Measurements from ENCODE around the gene C12orf60.

The C12orf60 gene

DNA sequence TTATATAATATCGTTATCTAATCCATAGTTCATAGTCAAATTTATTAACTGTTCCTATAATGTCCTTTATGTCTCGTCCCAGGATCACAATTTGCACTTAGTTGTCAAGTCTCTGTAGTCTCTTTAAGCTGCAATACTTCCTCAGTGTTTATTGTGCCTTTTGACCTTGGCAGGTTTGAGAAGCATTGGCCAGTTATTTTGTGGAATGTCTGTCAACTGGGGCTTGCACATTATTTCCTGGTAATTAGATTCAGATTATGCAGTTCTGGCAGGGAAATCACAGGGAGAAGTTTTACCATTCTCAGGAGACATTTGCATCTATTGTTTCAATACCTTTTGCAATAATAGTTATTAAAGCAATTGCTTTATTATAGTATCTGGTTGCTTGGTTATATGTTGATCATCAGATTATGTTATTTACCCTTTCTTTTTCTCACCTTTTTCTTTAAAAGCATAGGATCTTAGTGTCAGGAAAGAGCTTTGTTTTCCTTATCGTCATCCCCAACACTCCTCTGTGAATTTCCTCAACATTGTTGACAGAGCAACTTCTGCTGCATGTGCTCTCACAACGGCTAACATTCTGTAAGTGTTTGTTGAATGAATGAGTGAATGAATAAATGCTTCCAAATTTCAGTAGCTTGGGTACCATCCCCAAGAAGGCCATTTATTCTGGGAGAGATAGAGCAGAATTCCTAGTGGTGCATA, 43.6 kb downstream of the C12orf60 start:
- TF ChIP-seq TCF12 (IDR thresholded peaks at IDR 0.05; ENCODE audit: low read depth) (no peak), EP300 (IDR thresholded peaks at IDR 0.05; ENCODE audit: borderline replicate concordance) (no peak), TAF1 (IDR thresholded peaks at IDR 0.05; ENCODE audit: low read depth) (no peak), TEAD4 (IDR thresholded peaks at IDR 0.05) (no peak), FOXM1 (IDR thresholded peaks at IDR 0.05; ENCODE audit: borderline replicate concordance, low read depth) (no peak), ZBTB7A (IDR thresholded peaks at IDR 0.05; ENCODE audit: low read depth) (no peak), CEBPB (IDR thresholded peaks at IDR 0.05) (no peak), EGR1 (IDR thresholded peaks at IDR 0.05) (no peak), YY1 (IDR thresholded peaks at IDR 0.05; ENCODE audit: low read depth) (no peak), NFIC (IDR thresholded peaks at IDR 0.05) (no peak), CREB1 (IDR thresholded peaks at IDR 0.05; ENCODE audit: low read depth) (no peak), RAD21 (IDR thresholded peaks at IDR 0.05; ENCODE audit: low read depth) (no peak)
- TF ChIP-seq, protein P1, sequence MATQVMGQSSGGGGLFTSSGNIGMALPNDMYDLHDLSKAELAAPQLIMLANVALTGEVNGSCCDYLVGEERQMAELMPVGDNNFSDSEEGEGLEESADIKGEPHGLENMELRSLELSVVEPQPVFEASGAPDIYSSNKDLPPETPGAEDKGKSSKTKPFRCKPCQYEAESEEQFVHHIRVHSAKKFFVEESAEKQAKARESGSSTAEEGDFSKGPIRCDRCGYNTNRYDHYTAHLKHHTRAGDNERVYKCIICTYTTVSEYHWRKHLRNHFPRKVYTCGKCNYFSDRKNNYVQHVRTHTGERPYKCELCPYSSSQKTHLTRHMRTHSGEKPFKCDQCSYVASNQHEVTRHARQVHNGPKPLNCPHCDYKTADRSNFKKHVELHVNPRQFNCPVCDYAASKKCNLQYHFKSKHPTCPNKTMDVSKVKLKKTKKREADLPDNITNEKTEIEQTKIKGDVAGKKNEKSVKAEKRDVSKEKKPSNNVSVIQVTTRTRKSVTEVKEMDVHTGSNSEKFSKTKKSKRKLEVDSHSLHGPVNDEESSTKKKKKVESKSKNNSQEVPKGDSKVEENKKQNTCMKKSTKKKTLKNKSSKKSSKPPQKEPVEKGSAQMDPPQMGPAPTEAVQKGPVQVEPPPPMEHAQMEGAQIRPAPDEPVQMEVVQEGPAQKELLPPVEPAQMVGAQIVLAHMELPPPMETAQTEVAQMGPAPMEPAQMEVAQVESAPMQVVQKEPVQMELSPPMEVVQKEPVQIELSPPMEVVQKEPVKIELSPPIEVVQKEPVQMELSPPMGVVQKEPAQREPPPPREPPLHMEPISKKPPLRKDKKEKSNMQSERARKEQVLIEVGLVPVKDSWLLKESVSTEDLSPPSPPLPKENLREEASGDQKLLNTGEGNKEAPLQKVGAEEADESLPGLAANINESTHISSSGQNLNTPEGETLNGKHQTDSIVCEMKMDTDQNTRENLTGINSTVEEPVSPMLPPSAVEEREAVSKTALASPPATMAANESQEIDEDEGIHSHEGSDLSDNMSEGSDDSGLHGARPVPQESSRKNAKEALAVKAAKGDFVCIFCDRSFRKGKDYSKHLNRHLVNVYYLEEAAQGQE (IDR thresholded peaks at IDR 0.05; ENCODE audit: low read depth), result no peak
- TF ChIP-seq, protein P2, sequence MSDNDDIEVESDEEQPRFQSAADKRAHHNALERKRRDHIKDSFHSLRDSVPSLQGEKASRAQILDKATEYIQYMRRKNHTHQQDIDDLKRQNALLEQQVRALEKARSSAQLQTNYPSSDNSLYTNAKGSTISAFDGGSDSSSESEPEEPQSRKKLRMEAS (IDR thresholded peaks at IDR 0.05), result no peak
- TF ChIP-seq, protein P3, sequence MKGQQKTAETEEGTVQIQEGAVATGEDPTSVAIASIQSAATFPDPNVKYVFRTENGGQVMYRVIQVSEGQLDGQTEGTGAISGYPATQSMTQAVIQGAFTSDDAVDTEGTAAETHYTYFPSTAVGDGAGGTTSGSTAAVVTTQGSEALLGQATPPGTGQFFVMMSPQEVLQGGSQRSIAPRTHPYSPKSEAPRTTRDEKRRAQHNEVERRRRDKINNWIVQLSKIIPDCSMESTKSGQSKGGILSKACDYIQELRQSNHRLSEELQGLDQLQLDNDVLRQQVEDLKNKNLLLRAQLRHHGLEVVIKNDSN (IDR thresholded peaks at IDR 0.05), result no peak

DNA sequence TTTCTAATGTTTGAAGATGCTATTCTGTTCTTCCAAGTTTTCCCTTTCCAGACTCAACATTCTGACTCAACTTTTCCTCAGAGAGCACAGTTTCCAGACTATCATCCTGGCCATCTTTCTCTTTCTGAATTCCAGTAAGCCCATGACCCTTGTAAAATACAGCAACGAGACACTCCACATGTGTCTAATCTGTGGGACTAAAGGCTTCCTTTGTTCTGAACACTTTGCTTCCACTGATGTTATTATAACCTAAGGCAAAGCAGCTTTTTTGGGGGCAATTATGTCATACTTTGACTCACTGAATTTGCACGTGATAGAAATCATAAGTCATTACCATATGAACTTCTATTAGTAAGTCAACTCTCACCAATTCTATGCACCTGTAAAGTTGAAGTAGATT, 46.2 kb downstream of the C12orf60 start:
- TF ChIP-seq YY1 (IDR thresholded peaks at IDR 0.05; ENCODE audit: low read depth) (no peak), EP300 (IDR thresholded peaks at IDR 0.05; ENCODE audit: borderline replicate concordance) (no peak), CREB1 (IDR thresholded peaks at IDR 0.05; ENCODE audit: low read depth) (no peak), CEBPB (IDR thresholded peaks at IDR 0.05) (no peak), ZBTB7A (IDR thresholded peaks at IDR 0.05; ENCODE audit: low read depth) (no peak), FOXM1 (IDR thresholded peaks at IDR 0.05; ENCODE audit: borderline replicate concordance, low read depth) (no peak), TEAD4 (IDR thresholded peaks at IDR 0.05) (no peak), TCF12 (IDR thresholded peaks at IDR 0.05; ENCODE audit: low read depth) (no peak), TAF1 (IDR thresholded peaks at IDR 0.05; ENCODE audit: low read depth) (no peak)
- TF ChIP-seq, protein P2 (IDR thresholded peaks at IDR 0.05), result no peak

DNA sequence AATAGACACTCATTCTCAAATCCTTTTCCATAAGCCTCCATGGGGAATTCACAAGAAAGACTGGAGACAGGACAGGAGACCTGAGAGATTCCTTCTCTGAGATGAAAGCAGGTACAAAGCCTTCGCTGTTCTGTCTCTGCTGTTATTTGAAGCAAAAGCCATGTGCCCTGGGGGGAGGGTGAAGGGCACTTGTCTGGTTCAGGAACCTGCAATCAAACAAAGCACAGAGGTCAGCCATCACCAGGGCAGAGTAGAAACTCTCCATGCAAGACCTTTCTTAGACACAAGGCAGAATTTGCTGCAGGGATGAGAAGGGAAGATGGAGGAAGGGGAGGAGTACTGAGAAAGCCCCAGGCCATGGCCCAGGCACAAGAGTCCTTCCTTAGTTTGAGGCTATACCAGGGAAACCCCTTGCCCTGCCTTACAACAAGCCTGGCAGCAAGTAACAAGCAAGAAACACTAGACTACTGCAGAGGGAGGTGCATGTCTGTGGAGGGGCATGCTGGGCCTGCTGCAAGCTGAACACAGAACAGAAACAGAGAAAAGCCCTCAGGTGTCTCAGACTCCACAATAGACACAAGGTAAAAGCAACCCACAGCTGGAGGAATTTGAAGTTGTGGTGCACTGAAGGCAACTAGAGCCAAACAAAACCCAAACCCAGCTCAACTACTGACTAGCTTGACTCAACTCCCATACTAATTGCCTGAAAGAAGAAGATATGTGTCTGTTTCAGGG, 47.6 kb downstream of the C12orf60 start:
- TF ChIP-seq TCF12 (IDR thresholded peaks at IDR 0.05; ENCODE audit: low read depth), result no peak
- no peak for TF ChIP-seq TAF1 (IDR thresholded peaks at IDR 0.05; ENCODE audit: low read depth)

DNA sequence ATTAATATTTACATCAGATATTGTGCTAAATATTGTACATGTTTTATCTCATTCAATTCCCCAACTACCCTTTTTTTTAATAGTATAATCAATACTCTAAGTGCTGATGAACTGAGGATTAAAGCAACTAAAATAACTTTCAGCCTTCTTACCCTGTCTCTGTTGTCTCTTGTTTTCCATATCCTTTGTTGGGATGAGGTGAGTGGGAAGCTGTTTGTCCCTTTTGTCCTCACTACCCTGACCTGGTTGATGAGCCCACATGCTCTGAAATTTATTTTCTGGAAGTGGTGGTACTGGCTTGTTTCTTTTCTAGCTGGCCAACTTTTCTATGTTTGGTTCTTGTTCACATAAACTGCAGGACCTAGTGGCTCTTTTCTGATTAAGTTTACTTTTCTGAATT, 49.4 kb downstream of the C12orf60 start:
- TF ChIP-seq TAF1 (IDR thresholded peaks at IDR 0.05; ENCODE audit: low read depth) (no peak), TEAD4 (IDR thresholded peaks at IDR 0.05) (no peak), ZBTB7A (IDR thresholded peaks at IDR 0.05; ENCODE audit: low read depth) (no peak), CEBPB (IDR thresholded peaks at IDR 0.05) (no peak), TCF12 (IDR thresholded peaks at IDR 0.05; ENCODE audit: low read depth) (no peak), FOXM1 (IDR thresholded peaks at IDR 0.05; ENCODE audit: borderline replicate concordance, low read depth) (no peak), NFIC (IDR thresholded peaks at IDR 0.05) (no peak), EP300 (IDR thresholded peaks at IDR 0.05; ENCODE audit: borderline replicate concordance) (no peak), RAD21 (IDR thresholded peaks at IDR 0.05; ENCODE audit: low read depth) (no peak), CREB1 (IDR thresholded peaks at IDR 0.05; ENCODE audit: low read depth) (no peak), YY1 (IDR thresholded peaks at IDR 0.05; ENCODE audit: low read depth) (no peak), EGR1 (IDR thresholded peaks at IDR 0.05) (no peak)
- TF ChIP-seq, protein P1 (IDR thresholded peaks at IDR 0.05; ENCODE audit: low read depth), result no peak
- TF ChIP-seq, protein P3 (IDR thresholded peaks at IDR 0.05), result no peak
- TF ChIP-seq, protein P2 (IDR thresholded peaks at IDR 0.05), result no peak

DNA sequence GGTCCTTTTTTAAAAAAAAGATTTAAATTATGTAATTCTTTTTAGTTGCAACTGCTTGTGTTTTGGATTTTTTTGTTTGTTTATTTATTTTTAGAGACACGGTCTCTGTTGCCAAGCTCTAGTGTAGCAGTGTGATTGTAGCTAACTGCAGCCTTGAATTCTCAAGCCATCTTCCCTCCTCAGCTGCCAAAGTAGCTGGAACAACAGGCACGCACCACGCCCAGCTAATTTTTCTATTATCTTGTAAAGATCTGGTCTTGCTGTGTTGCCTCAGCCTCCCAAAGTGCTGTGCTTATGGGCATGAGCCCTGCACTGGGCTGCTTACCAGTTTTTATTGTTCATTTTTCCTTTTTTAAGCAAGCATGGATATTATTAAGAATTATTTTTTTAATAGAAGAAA, 50.5 kb downstream of the C12orf60 start:
- TF ChIP-seq CREB1 (IDR thresholded peaks at IDR 0.05; ENCODE audit: low read depth) (no peak), FOXM1 (IDR thresholded peaks at IDR 0.05; ENCODE audit: borderline replicate concordance, low read depth) (no peak), RAD21 (IDR thresholded peaks at IDR 0.05; ENCODE audit: low read depth) (no peak), EP300 (IDR thresholded peaks at IDR 0.05; ENCODE audit: borderline replicate concordance) (no peak), TEAD4 (IDR thresholded peaks at IDR 0.05) (no peak), CEBPB (IDR thresholded peaks at IDR 0.05) (no peak), NFIC (IDR thresholded peaks at IDR 0.05) (no peak), TAF1 (IDR thresholded peaks at IDR 0.05; ENCODE audit: low read depth) (no peak), ZBTB7A (IDR thresholded peaks at IDR 0.05; ENCODE audit: low read depth) (no peak), TCF12 (IDR thresholded peaks at IDR 0.05; ENCODE audit: low read depth) (no peak), YY1 (IDR thresholded peaks at IDR 0.05; ENCODE audit: low read depth) (no peak), EGR1 (IDR thresholded peaks at IDR 0.05) (no peak)
- TF ChIP-seq, protein P3 (IDR thresholded peaks at IDR 0.05), result no peak
- TF ChIP-seq, protein P2 (IDR thresholded peaks at IDR 0.05), result no peak
- TF ChIP-seq, protein P1 (IDR thresholded peaks at IDR 0.05; ENCODE audit: low read depth), result no peak

Data from Ishikawa (cell line).